Astrocyte of the cerebellum (primary cell): Measurements from ENCODE around the gene MYCL.

Source experiments
- DNase-seq: peaks from one replicate; pipeline ENCODE4 v3.0.0-alpha.2; 2011; ENCODE audit warnings: low read depth
- H3K4me3 ChIP-seq: 2 replicates; pipeline ENCODE4 v1.5.1; 2011; ENCODE audit warnings: mild to moderate bottlenecking, low read depth, low read length, moderate library complexity
- CTCF ChIP-seq: IDR thresholded peaks from 2 replicates; pipeline ENCODE4 v1.5.1; 2012; ENCODE audit warnings: low read length, low read depth, moderate library complexity, mild to moderate bottlenecking; ENCODE audit errors: missing control alignments
- in situ Hi-C: cut with HindIII; loops from 2 replicates; pipeline ENCODE4 v1.10.0; 2017; ENCODE audit warnings: low sequenced_read_pairs

Gene MYCL

GRCh38 chr1:39892601-39893595, 8.8 kb downstream of the MYCL start:
- no peak overlapping the region for H3K4me3 ChIP-seq
- in situ Hi-C loops = no loop called here
- no peak for TF ChIP-seq CTCF
- peak; percentile 73 for DNase-seq

- no peak for TF ChIP-seq CTCF
- DNase-seq = no peak
- no peak overlapping the region for H3K4me3 ChIP-seq
- in situ Hi-C loops = no loop called here
Observed at GRCh38 chr1:39890880-39891279, 10.8 kb downstream of the MYCL start.

GRCh38 chr1:39890273-39890672, 11.4 kb downstream of the MYCL start:
- TF ChIP-seq CTCF = no peak
- no peak for DNase-seq
- in situ Hi-C loops = no loop called here
- H3K4me3 ChIP-seq = no peak overlapping the region

- TF ChIP-seq CTCF = no peak
Observed at GRCh38 chr1:39886757-39887231, 14.9 kb downstream of the MYCL start.

GRCh38 chr1:39885516-39885915, 16.2 kb downstream of the MYCL start:
- H3K4me3 ChIP-seq = no peak overlapping the region

More at GRCh38 chr1:39886757-39887231, 14.9 kb downstream of the MYCL start:
- no peak overlapping the region for H3K4me3 ChIP-seq
- no peak for DNase-seq
- in situ Hi-C loops = no loop called here

GRCh38 chr1:39882152-39882551, 19.6 kb downstream of the MYCL start:
- in situ Hi-C loops = no loop called here
- peak overlapping the region; percentile 97 for H3K4me3 ChIP-seq
- DNase-seq = no peak
- no peak for TF ChIP-seq CTCF

More at GRCh38 chr1:39885516-39885915, 16.2 kb downstream of the MYCL start:
- no peak for DNase-seq
- no peak for TF ChIP-seq CTCF
- in situ Hi-C loops = no loop called here
